Common myeloid progenitor, CD34-positive (primary cell): ENCODE measurements around the gene COMMD4.

Experiments used
- CTCF ChIA-PET: fragments of 350-600 bp; sonication (Branson Sonifier 250); formaldehyde crosslinking; loops from one replicate; lab custom pipeline; 2021; ENCODE audit warnings: antibody characterized with exemption; lab: Charles Lee
- POLR2A ChIA-PET: fragments of 350-600 bp; sonication (Branson Sonifier 250); formaldehyde crosslinking; loops from one replicate; lab custom pipeline; 2021; ENCODE audit warnings: antibody characterized with exemption; lab: Charles Lee
- DNase-seq, 3 donors: peaks; one replicate each; pipeline versions ENCODE4 v3.0.0 to v3.0.0-alpha.2; 2013
- H3K27ac ChIP-seq, 2 experiments: 1 replicate in 1 of 2; 2 replicates in 1 of 2; pipeline ENCODE4 v1.7.0; 2013; ENCODE audit warnings: inconsistent platforms in 2 of 2, low read length in 2 of 2, mild to moderate bottlenecking in 2 of 2, low read depth in 1 of 2, moderate library complexity in 1 of 2; ENCODE audit not compliant: severe bottlenecking in 2 of 2, insufficient read depth in 1 of 2, poor library complexity in 1 of 2
- H3K27me3 ChIP-seq, 5 experiments: replicated peaks in 2 of 5; 1 replicate in 3 of 5; 2 replicates in 2 of 5; pipeline versions ENCODE4 v1.6.1 to v1.7.0; 2013; ENCODE audit warnings: low read length in 4 of 5, mild to moderate bottlenecking in 2 of 5, moderate library complexity in 2 of 5, inconsistent platforms in 1 of 5; ENCODE audit not compliant: insufficient read depth in 5 of 5, control insufficient read depth in 4 of 5
- H3K36me3 ChIP-seq, 4 experiments: 1 replicate in 2 of 4; 2 replicates in 2 of 4; pipeline versions ENCODE4 v1.6.1 to v1.7.0; 2013; ENCODE audit warnings: low read length in 3 of 4, control low read depth in 1 of 4, mild to moderate bottlenecking in 1 of 4; ENCODE audit not compliant: control insufficient read depth in 4 of 4, insufficient read depth in 4 of 4
- H3K4me1 ChIP-seq, 4 experiments: 1 replicate in 3 of 4; 2 replicates in 1 of 4; pipeline versions ENCODE4 v1.6.1 to v1.7.1; 2013; ENCODE audit warnings: low read length in 3 of 4, mild to moderate bottlenecking in 3 of 4, control low read depth in 1 of 4, inconsistent platforms in 1 of 4, moderate library complexity in 1 of 4; ENCODE audit not compliant: control insufficient read depth in 4 of 4, insufficient read depth in 4 of 4; ENCODE audit errors: control extremely low read depth in 1 of 4
- H3K4me3 ChIP-seq, 7 experiments: 1 replicate in 4 of 7; 2 replicates in 3 of 7; pipeline versions ENCODE4 v1.5.1 to v1.7.0; 2013; ENCODE audit warnings: mild to moderate bottlenecking in 7 of 7, low read length in 6 of 7, moderate library complexity in 6 of 7, inconsistent platforms in 2 of 7, low read depth in 2 of 7, control low read depth in 1 of 7; ENCODE audit not compliant: insufficient read depth in 4 of 7, control insufficient read depth in 1 of 7; ENCODE audit errors: extremely low read depth in 1 of 7
- H3K9me3 ChIP-seq, 5 experiments: 1 replicate in 4 of 5; 2 replicates in 1 of 5; pipeline versions ENCODE4 v1.6.1 to v1.7.1; 2013; ENCODE audit warnings: low read length in 4 of 5, mild to moderate bottlenecking in 2 of 5, inconsistent platforms in 1 of 5, low read depth in 1 of 5, moderate library complexity in 1 of 5; ENCODE audit not compliant: control insufficient read depth in 4 of 5, insufficient read depth in 2 of 5; ENCODE audit errors: control extremely low read depth in 1 of 5
- WGBS: methylation state at CpG from one replicate; pipeline ENCODE4 v1.1.5; 2013; ENCODE audit not compliant: insufficient coverage; 5-methylcytosine and 5-hydroxymethylcytosine counted together

COMMD4 gene

GRCh38 chr15:75356006-75356405 lies 20.1 kb downstream of the COMMD4 start:
- CTCF ChIA-PET: interaction anchor here (1.3 kb wide), 1 partner anchor 12 kb away, joined by 6 read pairs; no protein-coding TSS in a partner anchor
- Histone ChIP-seq H3K4me1 (peaks cover 0 to 3% (median 0%) of the 10 kb centered on the region in 4 experiments), H3K27me3 (no peaks in the 10 kb centered on the region), H3K36me3 (peaks cover 2 to 58% (median 48%) of the 10 kb centered on the region in 4 experiments), H3K9me3 (peaks cover 0 to 4% (median 0%) of the 10 kb centered on the region in 5 experiments), H3K4me3 (no peak overlapping the region), H3K27ac (no peak overlapping the region)
- WGBS: 94% methylated on average over 28 of the region's 28 CpGs
- POLR2A ChIA-PET: no interaction called here
- no peak for DNase-seq

GRCh38 chr15:75356517-75356916 lies 20.7 kb downstream of the COMMD4 start:
- over 99% methylated on average over 18 of the region's 20 CpGs for whole genome bisulfite sequencing

DNA sequence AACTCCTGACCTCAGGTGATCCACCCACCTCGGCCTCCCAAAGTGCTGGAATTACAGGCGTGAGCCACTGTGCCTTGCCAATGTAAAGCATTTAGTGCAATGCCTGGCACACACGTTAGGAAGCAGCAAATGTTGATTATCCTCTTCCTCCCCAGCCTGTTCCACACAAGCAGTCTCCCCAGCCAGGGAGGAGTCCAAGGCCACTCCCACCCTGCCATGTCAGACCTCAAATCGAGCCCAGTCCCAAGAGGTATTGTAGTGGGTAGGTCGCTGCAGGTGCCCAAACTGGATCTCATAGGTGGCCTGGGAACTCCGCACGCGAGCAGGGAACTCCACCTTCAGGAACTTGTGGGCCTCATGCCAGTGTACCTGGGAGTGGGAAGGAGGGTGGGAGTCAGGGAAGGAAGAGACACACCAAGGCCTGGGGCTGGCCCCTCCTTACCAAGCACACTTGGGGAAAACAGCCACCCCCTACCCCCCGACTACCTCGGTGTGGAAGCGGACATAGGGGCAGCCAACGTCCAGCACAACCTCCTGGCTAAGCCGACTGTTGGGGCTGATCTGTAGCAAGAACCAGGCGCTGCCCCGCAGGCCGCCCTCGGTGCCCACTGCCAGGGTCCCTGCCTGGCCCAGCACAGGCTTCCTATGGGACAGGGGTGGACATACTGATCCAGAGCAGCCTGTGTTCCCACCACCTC lies 22.3 kb downstream of the COMMD4 start:
- CTCF ChIA-PET: no interaction called here
- Histone ChIP-seq H3K36me3 (peaks cover 2 to 76% (median 61%) of the 10 kb centered on the region in 4 experiments), H3K27me3 (no peaks in the 10 kb centered on the region), H3K4me1 (no peaks in the 10 kb centered on the region), H3K9me3 (no peaks in the 10 kb centered on the region), H3K27ac (no peak overlapping the region), H3K4me3 (no peak overlapping the region)
- 95% methylated on average over 11 of the region's 17 CpGs for WGBS
- DNase-seq: no peak
- POLR2A ChIA-PET: no interaction called here

More at GRCh38 chr15:75356517-75356916, 20.7 kb downstream of the COMMD4 start:
- Histone ChIP-seq H3K4me3 (no peak overlapping the region), H3K27me3 (no peaks in the 10 kb centered on the region), H3K36me3 (peaks cover 2 to 63% (median 53%) of the 10 kb centered on the region in 4 experiments), H3K4me1 (no peaks in the 10 kb centered on the region), H3K27ac (no peak overlapping the region), H3K9me3 (peaks cover 0 to 2% (median 0%) of the 10 kb centered on the region in 5 experiments)
- no peak for DNase-seq
- ChIA-PET POLR2A (no interaction called here), CTCF (interaction anchor here (0.9 to 1.3 kb wide), 2 partner anchors 11 to 19 kb away, joined by 3 to 6 read pairs; no protein-coding TSS in a partner anchor)

GRCh38 chr15:75358771-75359536 lies 23.1 kb downstream of the COMMD4 start:
- no peaks in the 10 kb centered on the region for H3K27me3 ChIP-seq
- H3K36me3 ChIP-seq: peaks cover 2 to 80% (median 65%) of the 10 kb centered on the region in 4 experiments
- DNase-seq: no peak
- H3K27ac ChIP-seq: no peak overlapping the region
- H3K4me1 ChIP-seq: no peaks in the 10 kb centered on the region
- H3K4me3 ChIP-seq: no peak overlapping the region
- CTCF ChIA-PET: no interaction called here
- POLR2A ChIA-PET: no interaction called here
- no peaks in the 10 kb centered on the region for H3K9me3 ChIP-seq
- WGBS: 100% methylated on average over 7 of the region's 10 CpGs

GRCh38 chr15:75359537-75360250 lies 23.8 kb downstream of the COMMD4 start:
- no peak overlapping the region for H3K4me3 ChIP-seq
- POLR2A ChIA-PET: no interaction called here
- H3K4me1 ChIP-seq: no peaks in the 10 kb centered on the region
- no peak for DNase-seq
- no peaks in the 10 kb centered on the region for H3K9me3 ChIP-seq
- WGBS: 97% methylated on average over 14 of the region's 15 CpGs
- CTCF ChIA-PET: no interaction called here
- no peak overlapping the region for H3K27ac ChIP-seq
- no peaks in the 10 kb centered on the region for H3K27me3 ChIP-seq
- H3K36me3 ChIP-seq: peaks cover 2 to 82% (median 66%) of the 10 kb centered on the region in 4 experiments

DNA sequence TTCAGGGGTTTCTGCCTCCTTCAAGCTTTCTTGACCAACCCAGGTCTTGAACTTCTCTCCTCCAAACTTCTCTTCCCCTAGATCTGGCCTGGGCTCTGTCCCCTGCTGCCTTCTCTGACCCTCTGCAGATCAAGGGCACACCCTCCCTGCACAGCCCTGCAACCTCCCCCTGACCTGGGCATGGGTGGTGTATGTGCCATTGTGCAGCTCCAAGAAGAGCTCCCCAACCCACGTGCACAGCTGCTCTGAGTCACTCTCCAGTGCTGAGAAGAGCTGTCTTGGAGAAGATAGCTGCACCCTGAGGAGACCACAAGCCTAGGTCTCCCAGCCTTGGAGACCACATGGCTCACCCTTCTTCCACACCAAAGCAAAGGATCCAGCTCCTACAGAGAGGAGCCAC lies 24.5 kb downstream of the COMMD4 start:
- ChIA-PET POLR2A (no interaction called here), CTCF (no interaction called here)
- Histone ChIP-seq H3K4me1 (no peaks in the 10 kb centered on the region), H3K4me3 (no peak overlapping the region), H3K27me3 (no peaks in the 10 kb centered on the region), H3K27ac (no peak overlapping the region), H3K9me3 (no peaks in the 10 kb centered on the region), H3K36me3 (peaks cover 2 to 83% (median 66%) of the 10 kb centered on the region in 4 experiments)
- WGBS: 100% methylated on average over 1 of the region's 1 CpG
- DNase-seq: no peak
